HG02840 (cell line): ENCODE data around the gene STAMBP.
A peak's percentile ranks its signal among the peaks of the same experiment; 100 is the strongest.
"Not testable (repeated sequence)": the region's sequence is repeated elsewhere in the genome, so short reads cannot be mapped to it uniquely, and the experiment has no call there.

ENCODE experiments used
- ATAC-seq: cut with Tn5 transposase; IDR thresholded peaks from one replicate; pipeline ENCODE4 v1.9.1; 2021; ENCODE audit warnings: mild to moderate bottlenecking, moderate library complexity, moderate number of reproducible peaks; ENCODE audit not compliant: unreplicated experiment, low FRiP score

Gene STAMBP

DNA sequence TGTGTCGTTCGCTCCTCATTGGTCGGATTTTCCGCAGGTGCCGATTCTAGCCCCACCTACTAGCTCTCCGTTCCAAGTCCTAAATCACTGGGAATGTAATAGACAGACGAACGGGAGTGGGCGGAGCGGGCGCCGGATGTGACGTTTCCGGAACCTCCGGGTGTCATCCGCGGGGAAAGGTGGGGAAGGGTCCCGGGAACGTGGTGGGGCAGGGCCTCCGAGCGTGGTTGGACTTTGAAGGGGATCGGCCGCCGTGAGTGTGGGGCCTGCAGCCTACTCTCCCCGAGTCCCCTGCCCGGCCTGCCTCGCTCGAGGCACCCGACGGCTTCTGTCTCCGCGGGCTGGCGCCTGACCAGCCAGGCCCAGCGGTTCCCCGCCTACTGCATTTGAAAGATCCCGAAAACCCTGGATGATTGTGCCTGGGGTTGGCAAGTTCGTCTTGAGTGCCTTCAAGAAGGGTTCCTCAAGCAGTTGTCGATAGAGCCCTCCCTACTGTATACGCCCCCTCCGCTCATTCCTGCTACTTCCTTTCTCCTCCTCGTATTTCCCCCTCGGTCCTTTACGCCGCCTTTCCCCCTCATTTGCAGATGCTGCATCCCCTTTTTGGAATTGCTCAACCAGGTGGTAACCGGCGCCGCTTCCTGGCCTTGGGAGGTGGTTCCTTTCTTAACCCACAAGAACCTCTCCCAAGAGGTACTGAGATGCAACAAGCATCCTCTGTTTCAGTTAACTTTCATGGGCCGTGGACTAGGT lies at the start of gene STAMBP:
Gene STAMBP, plus strand, starts transcription at position 144 of the 753 bp plus-strand sequence. CDS start 1,896 bp downstream, outside the sequence.
- peak; percentile 86 for ATAC-seq

DNA sequence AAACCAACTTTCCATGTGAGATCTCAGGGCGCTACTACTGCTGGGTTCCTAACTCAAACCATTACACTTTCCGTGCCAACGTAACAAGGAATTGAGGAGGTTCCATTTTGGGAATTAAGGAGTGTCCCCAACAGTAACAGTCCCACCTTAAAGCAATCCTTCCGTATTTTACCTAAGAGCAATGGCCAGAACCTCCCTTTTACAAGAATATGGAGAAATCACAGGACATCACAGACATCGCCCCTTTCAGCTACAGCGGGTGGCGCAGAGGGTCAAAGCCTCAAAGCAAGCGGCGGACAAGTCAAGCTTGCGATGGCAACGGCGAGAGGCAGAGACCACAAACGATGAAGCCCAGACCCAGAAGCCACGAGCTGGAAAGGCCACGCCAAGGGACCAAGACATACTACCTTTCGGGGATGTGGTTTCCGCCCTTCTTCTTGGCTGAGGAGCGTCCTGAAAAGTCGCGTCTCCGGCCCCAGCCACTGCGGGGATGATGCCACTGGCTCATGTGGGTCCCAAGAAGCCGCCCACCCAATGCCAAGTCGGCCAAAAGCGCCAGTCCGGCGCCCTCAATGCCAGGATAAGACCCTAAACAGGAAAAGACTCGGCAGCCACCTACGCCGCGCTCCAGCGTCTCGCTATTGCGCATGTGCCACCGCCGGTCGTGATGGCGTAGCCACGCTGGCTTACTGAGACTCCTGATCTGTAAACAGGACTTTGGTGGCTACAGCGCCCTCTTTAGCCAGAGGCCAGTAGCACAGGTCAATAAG lies 49.1 kb upstream of the STAMBP start, which contains the start of gene DUSP11:
Gene DUSP11, minus strand, starts transcription at position 637 of the 770 bp plus-strand sequence. Its CDS starts 129 bp downstream, at position 508.
- ATAC-seq, result peak; percentile 98

- no peak for ATAC-seq
Measured at GRCh38 chr2:73780237-73780582, 48.6 kb upstream of the STAMBP start.

DNA sequence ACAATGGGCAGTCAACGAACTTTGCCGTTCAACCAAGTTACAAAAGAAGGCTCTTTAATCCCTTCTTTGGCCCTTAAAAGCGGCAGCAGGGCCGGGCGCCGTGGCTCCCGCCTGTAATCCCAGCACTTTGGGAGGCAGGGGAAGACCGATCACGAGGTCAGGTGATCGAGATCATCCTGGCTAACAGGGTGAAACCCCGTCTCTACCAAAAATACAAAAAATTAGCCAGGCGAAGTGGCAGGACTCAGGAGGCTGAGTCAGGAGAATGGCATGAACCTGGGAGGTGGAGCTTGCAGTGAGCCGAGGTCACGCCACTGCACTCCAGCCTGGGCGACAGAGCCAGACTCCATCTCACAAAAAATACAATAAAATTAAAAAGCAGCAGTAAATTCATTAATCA lies 45.4 kb upstream of the STAMBP start:
- ATAC-seq, result not testable (repeated sequence)

DNA sequence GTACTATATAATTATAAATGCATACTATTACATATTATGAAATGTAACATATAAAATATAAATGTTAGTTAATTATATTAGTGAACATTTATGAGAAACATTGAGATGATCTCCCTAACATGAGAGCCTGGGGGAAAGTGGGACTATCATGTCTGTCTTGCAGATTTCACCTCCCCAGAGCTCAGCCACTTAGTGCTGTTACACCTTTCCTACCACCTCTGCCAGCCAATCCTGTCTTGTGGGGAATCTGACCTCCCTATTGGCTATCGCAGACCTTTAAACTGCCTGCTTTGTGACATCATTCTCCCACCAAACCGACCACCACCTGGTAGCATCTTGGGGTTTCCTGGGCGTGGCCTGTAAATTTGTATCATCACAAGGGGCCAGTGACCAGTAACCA lies 44.9 kb upstream of the STAMBP start, which contains the start of gene C2orf78:
Gene C2orf78, plus strand, starts transcription at position 301 of the 400 bp plus-strand sequence. CDS start 127 bp downstream, outside the sequence.
- ATAC-seq, result not testable (repeated sequence)

GRCh38 chr2:73811878-73812277 lies 16.9 kb upstream of the STAMBP start:
- no peak for ATAC-seq

- no peak for ATAC-seq
Measured at GRCh38 chr2:73812635-73813034, 16.1 kb upstream of the STAMBP start.

GRCh38 chr2:73818296-73818695 lies 10.5 kb upstream of the STAMBP start:
- ATAC-seq, result no peak

GRCh38 chr2:73821227-73821626 lies 7.5 kb upstream of the STAMBP start:
- peak; percentile 55 for ATAC-seq

GRCh38 chr2:73821669-73822068 lies 7.1 kb upstream of the STAMBP start:
- ATAC-seq, result no peak

DNA sequence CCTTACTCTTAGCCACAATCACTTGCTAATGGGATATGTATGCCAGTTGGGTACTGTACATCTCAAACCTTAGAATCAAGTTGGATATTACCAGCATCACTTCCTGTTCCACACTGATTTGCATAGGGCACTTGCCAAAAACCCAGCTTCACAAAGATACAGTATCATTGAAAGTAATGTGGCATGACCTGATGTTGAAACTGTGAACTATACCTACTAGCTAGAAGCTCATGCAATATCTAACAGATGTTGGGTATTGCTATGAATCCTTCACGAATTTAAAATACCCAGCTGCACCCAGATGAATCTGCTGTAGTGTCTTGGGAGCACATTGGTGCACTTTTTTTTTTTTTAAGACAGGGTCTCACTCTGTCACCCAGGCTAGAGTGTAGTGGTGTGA lies 6.5 kb upstream of the STAMBP start:
- ATAC-seq, result no peak

DNA sequence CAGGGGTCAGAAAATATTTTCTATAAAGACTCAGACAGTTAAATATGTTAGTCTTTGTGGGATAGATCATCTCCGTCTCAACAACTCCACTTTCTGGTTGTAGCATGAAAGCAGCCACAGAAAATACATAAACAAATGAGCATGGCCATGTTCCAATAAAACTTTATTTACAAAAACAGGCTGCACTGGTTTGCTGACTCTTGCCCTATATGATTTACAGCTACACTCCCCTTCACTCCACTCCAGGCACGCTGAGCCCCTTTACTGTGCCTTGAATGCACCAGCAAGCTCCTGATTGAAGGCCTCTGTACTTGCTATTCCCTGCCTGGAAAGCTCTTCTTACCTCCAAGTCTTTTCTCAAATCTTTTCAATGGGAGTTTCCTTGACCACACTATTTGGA lies 5.8 kb upstream of the STAMBP start:
- ATAC-seq, result no peak

DNA sequence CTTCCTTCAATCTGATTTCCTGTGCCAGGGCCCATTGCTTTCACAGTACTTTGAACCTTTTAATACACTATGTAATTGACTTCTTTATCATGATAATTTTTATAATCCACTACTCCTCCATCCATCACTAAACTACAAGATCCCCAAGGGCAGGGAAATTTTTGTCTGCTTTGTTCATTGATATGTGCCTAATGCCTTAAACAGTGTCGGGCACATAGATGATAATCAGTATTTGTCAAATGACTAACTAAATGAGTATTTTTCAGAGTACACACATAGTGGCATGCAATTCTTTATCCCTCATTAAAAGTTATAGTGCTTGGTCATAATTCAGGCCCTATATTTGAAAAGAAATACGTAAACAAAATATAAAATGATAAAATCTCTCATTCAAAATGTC lies 5.3 kb upstream of the STAMBP start:
- no peak for ATAC-seq

DNA sequence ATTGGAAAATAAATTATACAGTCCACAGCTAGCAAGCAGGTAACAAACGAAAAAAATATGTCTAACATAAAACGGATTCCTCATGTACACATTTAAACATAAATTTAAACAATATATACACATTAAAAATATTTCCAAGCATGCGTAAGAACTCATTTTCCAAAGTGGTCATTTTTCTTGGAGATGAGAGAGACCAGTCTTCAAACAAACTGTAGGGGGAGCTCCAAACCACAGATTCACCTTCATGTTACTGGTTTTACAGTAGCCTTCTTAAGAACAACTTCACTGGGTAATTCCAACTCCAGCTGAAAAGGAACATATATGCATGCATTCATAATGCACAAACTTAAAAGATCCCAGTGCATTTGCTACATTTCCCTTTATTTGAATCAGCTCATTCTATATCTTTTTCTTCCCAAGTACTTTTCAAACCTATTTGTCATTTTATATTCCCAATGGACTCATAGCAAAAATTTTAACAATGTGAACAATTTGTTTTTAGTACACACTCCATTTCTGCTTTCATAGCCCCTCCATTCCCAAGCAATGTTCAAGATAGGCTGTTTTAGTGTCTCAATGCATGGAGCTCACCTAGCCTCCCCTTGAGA lies 4.7 kb upstream of the STAMBP start:
- ATAC-seq, result no peak

GRCh38 chr2:73825408-73825807 lies 3.4 kb upstream of the STAMBP start:
- no peak for ATAC-seq

- no peak for ATAC-seq
Measured at GRCh38 chr2:73827018-73827417, 1.7 kb upstream of the STAMBP start.

GRCh38 chr2:73827660-73828388 lies 937 bp upstream of the STAMBP start:
- ATAC-seq, result no peak

DNA sequence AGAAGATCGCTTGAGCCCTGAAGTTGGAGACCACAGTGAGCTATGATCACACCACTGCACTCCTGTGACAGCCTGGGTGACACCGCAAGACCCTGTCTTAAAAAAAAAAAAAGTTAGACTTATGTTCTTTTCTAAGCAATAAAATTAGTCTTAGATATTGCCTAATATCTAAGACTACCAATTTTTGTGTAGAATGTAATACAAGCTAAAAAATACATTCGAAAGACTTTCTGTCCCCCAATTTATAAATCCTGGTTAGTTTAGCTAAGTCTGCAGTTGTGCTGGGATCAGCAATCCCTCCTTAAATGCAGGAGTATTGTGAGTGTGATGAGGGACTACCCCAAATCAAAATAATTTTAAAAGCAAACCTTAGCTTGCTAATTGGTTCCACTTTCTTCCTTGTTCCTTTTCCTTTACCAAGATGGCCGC lies 358 bp upstream of the STAMBP start:
- no peak for ATAC-seq

DNA sequence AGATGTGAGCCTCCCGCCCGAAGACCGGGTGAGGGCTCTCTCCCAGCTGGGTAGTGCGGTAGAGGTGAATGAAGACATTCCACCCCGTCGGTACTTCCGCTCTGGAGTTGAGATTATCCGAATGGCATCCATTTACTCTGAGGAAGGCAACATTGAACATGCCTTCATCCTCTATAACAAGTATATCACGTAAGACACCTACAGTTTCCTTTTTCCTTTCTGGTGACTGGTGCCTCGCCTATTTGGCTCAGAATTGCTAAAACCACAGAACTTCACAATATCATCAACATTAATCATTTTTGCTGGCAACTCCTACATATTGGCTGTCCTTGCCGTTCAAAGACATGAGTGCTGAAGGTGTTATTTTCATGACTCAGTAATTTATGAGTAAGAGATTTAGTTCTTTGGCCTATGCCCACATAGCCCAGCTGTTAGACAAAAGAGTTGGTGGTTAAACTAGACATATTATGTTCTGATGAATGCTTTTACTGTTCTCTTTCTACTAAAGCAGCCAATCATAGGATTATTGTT lies 2.2 kb downstream of the STAMBP start:
- no peak for ATAC-seq

- no peak for ATAC-seq
Measured at GRCh38 chr2:73832930-73833329, 4.2 kb downstream of the STAMBP start.
